HepG2 (cell line): ENCODE results near the gene LGALS1. TPM values are rescaled to one million over a fixed set of nuclear protein-coding genes. Genes with fewer than 3 reads are reported as not detected.

Source experiments
- ATAC-seq: fragments of 200-7000 bp; cut with Tn5 transposase; 3 replicates; pipeline ENCODE4 v1.9.1; 2020; ENCODE audit warnings: mild to moderate bottlenecking, moderate library complexity
- BruUV-seq: library from RNA; stranded (reverse); fragments of 400-500 nt; replicated peaks from 2 replicates; lab custom pipeline; 2021; lab: Mats Ljungman, UMichigan
- CTCF ChIA-PET: fragments of 300-600 bp; formaldehyde crosslinking; extraction: SDS; loops from one replicate; lab custom pipeline; 2021; ENCODE audit warnings: low total read pairs, inconsistent platforms, low intra/inter-chr PET ratio; lab: Yijun Ruan, JAX
- POLR2A ChIA-PET: fragments of 350-600 bp; sonication (Branson Sonifier 250); formaldehyde crosslinking; loops from one replicate; lab custom pipeline; 2020; ENCODE audit warnings: antibody characterized with exemption, inconsistent platforms; lab: Yijun Ruan, JAX
- DNase-seq: peaks from one replicate; pipeline ENCODE4 v3.0.0-alpha.2; 2015; ENCODE audit warnings: low spot score
- FAIRE-seq: peaks from 3 replicates; lab custom pipeline; 2011; peaks lifted over from hg19 to GRCh38; lab: Jason Lieb, UNC
- H2AFZ ChIP-seq: one replicate; pipeline ENCODE4 v1.6.1; 2011; ENCODE audit warnings: low read length, inconsistent platforms
- H3K27ac ChIP-seq: fragments of 300-600 bp; 3 replicates; pipeline ENCODE4 v1.8.0; 2011; ENCODE audit warnings: mixed run types, mild to moderate bottlenecking, mixed read lengths, low read length, inconsistent platforms; ENCODE audit not compliant: insufficient read depth; ENCODE audit errors: extremely low read length
- H3K27me3 ChIP-seq, 2 experiments: fragments of 200-600 bp in 1 of 2; 2 replicates in 1 of 2; 3 replicates in 1 of 2; pipeline versions ENCODE4 v1.6.0 to v1.8.0; 2011; ENCODE audit warnings: low read length in 2 of 2, mild to moderate bottlenecking in 2 of 2, moderate library complexity in 2 of 2, inconsistent platforms in 1 of 2; ENCODE audit not compliant: insufficient read depth in 2 of 2, control insufficient read depth in 1 of 2
- H3K36me3 ChIP-seq, 2 experiments: fragments of 200-600 bp in 1 of 2; replicated peaks in 1 of 2; 2 replicates in 1 of 2; 3 replicates in 1 of 2; pipeline versions ENCODE4 v1.5.1 to v1.8.0; 2011; ENCODE audit warnings: low read length in 2 of 2, inconsistent platforms in 1 of 2; ENCODE audit not compliant: insufficient read depth in 2 of 2, control insufficient read depth in 1 of 2
- H3K4me1 ChIP-seq: 2 replicates; pipeline ENCODE4 v1.5.1; 2012; ENCODE audit warnings: low read length, inconsistent platforms; ENCODE audit not compliant: insufficient read depth
- H3K4me2 ChIP-seq: 2 replicates; pipeline ENCODE4 v1.6.0; 2011; ENCODE audit warnings: low read depth, low read length, inconsistent platforms
- H3K4me3 ChIP-seq, 3 experiments: fragments of 200-600 bp in 1 of 3; sonication (generic), shearing (Covaris generic) in 1 of 3; replicated peaks in 1 of 3; 2 replicates each; pipeline ENCODE4 v1.5.1; 2011 to 2016; ENCODE audit warnings: low read length in 3 of 3, inconsistent platforms in 2 of 3, low read depth in 2 of 3, mild to moderate bottlenecking in 2 of 3, control low read depth in 1 of 3, mixed read lengths in 1 of 3; ENCODE audit not compliant: insufficient read depth in 1 of 3
- H3K79me2 ChIP-seq: one replicate; pipeline ENCODE4 v1.6.1; 2011; ENCODE audit warnings: low read length, inconsistent platforms; ENCODE audit not compliant: insufficient read depth
- H3K9ac ChIP-seq: 2 replicates; pipeline ENCODE4 v1.6.0; 2011; ENCODE audit warnings: mild to moderate bottlenecking, low read depth, low read length, inconsistent platforms; ENCODE audit not compliant: insufficient read depth
- H3K9me3 ChIP-seq: 2 replicates; pipeline ENCODE4 v1.5.1; 2012; ENCODE audit warnings: mild to moderate bottlenecking, low read length
- H4K20me1 ChIP-seq: 2 replicates; pipeline ENCODE4 v1.6.0; 2011; ENCODE audit warnings: inconsistent platforms, mild to moderate bottlenecking, low read length, moderate library complexity; ENCODE audit not compliant: insufficient read depth
- AGO2 ChIP-seq: fragments of 200-400 bp; formaldehyde crosslinking; optimal IDR thresholded peaks from 2 replicates; pipeline ENCODE3; 2017; ENCODE audit warnings: mild to moderate bottlenecking, low read depth, low read length, moderate library complexity
- ESRRA ChIP-seq: sonication (generic); formaldehyde crosslinking; IDR thresholded peaks from 2 replicates; pipeline ENCODE4 v1.5.1; 2020; ENCODE audit warnings: mild to moderate bottlenecking, low read depth, missing genetic modification reagents
- FOSL1 ChIP-seq: sonication (generic); formaldehyde crosslinking; IDR thresholded peaks from 2 replicates; pipeline ENCODE4 v1.9.0; 2021; ENCODE audit warnings: missing genetic modification reagents, borderline replicate concordance
- MED1 ChIP-seq: sonication (generic); formaldehyde crosslinking; IDR thresholded peaks from 2 replicates; pipeline ENCODE4 v1.4.0; 2020; ENCODE audit warnings: missing genetic modification reagents
- NRL ChIP-seq: sonication (generic); formaldehyde crosslinking; IDR thresholded peaks from 2 replicates; pipeline ENCODE4 v1.5.0; 2020; ENCODE audit warnings: missing genetic modification reagents, mild to moderate bottlenecking, moderate library complexity, borderline replicate concordance
- SOX6 ChIP-seq, 2 experiments: fragments of 450-650 bp in 1 of 2; sonication (generic) in 1 of 2; formaldehyde crosslinking in 1 of 2; IDR thresholded peaks; 2 replicates each; pipeline versions ENCODE4 v1.4.0 to v1.6.1; 2017 to 2020; ENCODE audit warnings: antibody characterized with exemption in 1 of 2, mild to moderate bottlenecking in 1 of 2, missing genetic modification reagents in 1 of 2
- SSRP1 ChIP-seq: IDR thresholded peaks from 2 replicates; pipeline ENCODE4 v1.6.1; 2016; ENCODE audit warnings: control low read depth
- U2AF2 ChIP-seq: fragments of 200-400 bp; formaldehyde crosslinking; IDR thresholded peaks from 2 replicates; pipeline ENCODE4 v1.6.1; 2017; ENCODE audit warnings: low read depth, mild to moderate bottlenecking, low read length
- ZNF333 ChIP-seq: sonication (generic); formaldehyde crosslinking; IDR thresholded peaks from 2 replicates; pipeline ENCODE4 v1.4.0; 2020; ENCODE audit warnings: mild to moderate bottlenecking, missing genetic modification reagents, borderline replicate concordance
- ZNF501 ChIP-seq: sonication (generic); formaldehyde crosslinking; IDR thresholded peaks from 2 replicates; pipeline ENCODE4 v1.5.1; 2020; ENCODE audit warnings: mild to moderate bottlenecking, moderate library complexity, missing genetic modification reagents
- ZZZ3 ChIP-seq: sonication (generic); formaldehyde crosslinking; IDR thresholded peaks from 2 replicates; pipeline ENCODE4 v1.4.0; 2020; ENCODE audit warnings: missing genetic modification reagents, mild to moderate bottlenecking, borderline replicate concordance
- WGBS: methylation state at CpG from one replicate; pipeline ENCODE4 v1.1.6; 2017; ENCODE audit warnings: low lambda C conversion rate; 5-methylcytosine and 5-hydroxymethylcytosine counted together
- in situ Hi-C: cut with HindIII; loops from 2 replicates; pipeline ENCODE4 v1.10.0; 2017; ENCODE audit warnings: low pct_unique_long_range_greater_than_20kb; ENCODE audit not compliant: extremely low pct_ligation_motif_present
- intact Hi-C: fragments of 100-400 bp; cut with micrococcal nuclease; formaldehyde crosslinking; loops from one replicate; pipeline ENCODE4 v1.10.0; 2022; ENCODE audit not compliant: unreplicated experiment
- polyA plus RNA-seq, 8 experiments: library from polyadenylated mRNA; depleted of rRNA in 3 of 8; stranded (reverse) in 7 of 8; unstranded in 1 of 8; fragments of >200 nt; fragmentation: Illumina TruSeq in 4 of 8; extraction: Trizol in 4 of 8; gene quantifications; 2 replicates each; pipeline versions ENCODE4 v1.2.1 to v1.2.3, GENCODE V29; 2011 to 2016; ENCODE audit warnings: low read depth in 4 of 8, missing spikeins in 1 of 8, mixed read lengths in 1 of 8; ENCODE audit not compliant: insufficient read depth in 1 of 8
- total RNA-seq, 5 experiments: library from RNA; depleted of rRNA; stranded (reverse); fragments of >200 nt; fragmentation: Illumina TruSeq; extraction: Trizol; gene quantifications; 2 replicates each; pipeline ENCODE4 v1.2.3, GENCODE V29; 2016; ENCODE audit warnings: low read depth in 1 of 5
- TF ChIP-seq, protein P1 (sequence below): sonication (generic); formaldehyde crosslinking; IDR thresholded peaks from 2 replicates; pipeline ENCODE4 v1.5.1; 2020; ENCODE audit warnings: mild to moderate bottlenecking, missing genetic modification reagents, moderate library complexity
- TF ChIP-seq, protein P2 (sequence below): sonication (generic); formaldehyde crosslinking; IDR thresholded peaks from 2 replicates; pipeline ENCODE4 v1.5.0; 2020; ENCODE audit warnings: mild to moderate bottlenecking, missing genetic modification reagents, borderline replicate concordance

Gene LGALS1
- total and polyA plus RNA-seq, 2 of the 13 experiments (the other 11 are each of a cell fraction or from before 2014, with no cell fraction given) = 103 to 858 TPM

DNA sequence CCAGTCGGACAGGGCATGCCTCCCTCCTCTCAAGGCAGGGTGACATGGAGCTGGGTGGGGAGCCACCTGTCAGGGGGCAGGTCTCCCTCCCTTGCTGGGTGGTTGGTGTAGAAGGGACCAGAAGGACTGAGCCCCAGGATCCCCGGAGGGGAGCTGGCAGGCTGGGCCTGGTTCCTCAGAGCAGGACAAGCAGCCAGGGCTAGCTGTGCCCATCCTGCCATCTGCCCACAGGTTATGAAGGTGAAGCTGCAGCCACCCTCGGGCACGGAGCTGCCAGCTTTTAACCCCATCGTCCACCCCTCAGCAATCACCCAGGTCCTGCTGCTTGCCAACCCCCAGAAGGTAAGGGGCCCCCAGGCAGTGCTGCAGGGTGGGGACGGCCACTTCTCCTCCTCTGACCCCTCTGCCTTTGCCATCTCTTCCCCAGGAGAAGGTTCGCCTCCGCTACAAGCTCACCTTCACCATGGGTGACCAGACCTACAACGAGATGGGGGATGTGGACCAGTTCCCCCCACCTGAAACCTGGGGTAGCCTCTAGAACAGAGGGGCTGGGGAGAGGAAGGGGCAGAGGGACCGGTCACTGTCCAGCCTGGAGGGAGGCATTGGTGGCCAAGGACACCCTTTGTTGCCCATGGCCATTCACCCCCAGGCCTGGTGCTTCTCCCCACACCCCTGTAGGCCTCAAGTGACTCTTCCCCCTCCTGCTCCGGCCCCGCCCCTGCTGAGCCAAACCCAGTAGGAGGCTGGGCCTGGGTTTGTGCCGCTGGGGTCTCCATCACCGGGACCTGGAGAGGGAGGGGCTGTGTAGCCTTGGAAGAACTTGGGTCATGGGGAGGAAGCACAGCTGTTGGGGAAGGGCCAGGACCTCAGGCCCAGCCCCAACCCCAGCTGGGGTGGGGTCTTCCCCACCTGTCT is 43.0 kb upstream of the LGALS1 start:
- H3K4me3 ChIP-seq = peak overlapping the region in 1 of 3 experiments; percentile 69; a peak in 1 of 6 replicates
- WGBS = 94% methylated on average over 9 of the region's 14 CpGs
- ATAC-seq (no peak), DNase-seq (no peak), FAIRE-seq (no peak)
- H4K20me1 ChIP-seq = no peaks in the 10 kb centered on the region
- no peak overlapping the region for H2AFZ ChIP-seq
- H3K27me3 ChIP-seq = no peaks in the 10 kb centered on the region
- H3K4me1 ChIP-seq = peaks cover 71% of the 10 kb centered on the region
- in situ Hi-C loops (no loop called here), intact Hi-C loops (no loop called here)
- POLR2A ChIA-PET = interaction anchor here (0.5 to 15.8 kb wide), 9 partner anchors 10 to 175 kb away, joined by 3 to 242 read pairs (median 8); partner anchors contain the start of genes GCAT, GGA1, NOL12 and PDXP
- H3K79me2 ChIP-seq = no peaks in the 10 kb centered on the region
- CTCF ChIA-PET = interaction anchor here (1.0 kb wide), 1 partner anchor 23 kb away, joined by 3 read pairs; no protein-coding TSS in a partner anchor
- H3K36me3 ChIP-seq = no peaks in the 10 kb centered on the region; a peak in 1 of 5 replicates
- no peaks in the 10 kb centered on the region for H3K9me3 ChIP-seq
- H3K4me2 ChIP-seq = peak overlapping the region; percentile 94
- TSS peak; percentile 39 for BruUV-seq
- peak overlapping the region; percentile 84 for H3K27ac ChIP-seq
- H3K9ac ChIP-seq = peak overlapping the region; percentile 63
- TF ChIP-seq MED1 (CRISPR knock-in tag) (no peak), SSRP1 (CRISPR knock-in tag) (no peak), SOX6 (IDR thresholded peaks at IDR 0.05) (no peak), SOX6 (CRISPR knock-in tag; IDR thresholded peaks at IDR 0.05) (0 out of 2 replicates have a peak, but pooled peaks have one; percentile 12), NRL (peak; percentile 59; the same call in 1 of the 2 replicates), FOSL1 (CRISPR knock-in tag) (no peak), ZZZ3 (CRISPR knock-in tag) (no peak), ESRRA (CRISPR knock-in tag) (0 out of 2 replicates have a peak, but pooled peaks have one; percentile 5), ZNF501 (CRISPR knock-in tag) (0 out of 2 replicates have a peak, but pooled peaks have one; percentile 12), ZNF333 (0 out of 2 replicates have a peak, but pooled peaks have one; percentile 2), U2AF2 (0 out of 2 replicates have a peak, but pooled peaks have one; percentile 18), AGO2 (peak; percentile 23)
- TF ChIP-seq, protein P1, sequence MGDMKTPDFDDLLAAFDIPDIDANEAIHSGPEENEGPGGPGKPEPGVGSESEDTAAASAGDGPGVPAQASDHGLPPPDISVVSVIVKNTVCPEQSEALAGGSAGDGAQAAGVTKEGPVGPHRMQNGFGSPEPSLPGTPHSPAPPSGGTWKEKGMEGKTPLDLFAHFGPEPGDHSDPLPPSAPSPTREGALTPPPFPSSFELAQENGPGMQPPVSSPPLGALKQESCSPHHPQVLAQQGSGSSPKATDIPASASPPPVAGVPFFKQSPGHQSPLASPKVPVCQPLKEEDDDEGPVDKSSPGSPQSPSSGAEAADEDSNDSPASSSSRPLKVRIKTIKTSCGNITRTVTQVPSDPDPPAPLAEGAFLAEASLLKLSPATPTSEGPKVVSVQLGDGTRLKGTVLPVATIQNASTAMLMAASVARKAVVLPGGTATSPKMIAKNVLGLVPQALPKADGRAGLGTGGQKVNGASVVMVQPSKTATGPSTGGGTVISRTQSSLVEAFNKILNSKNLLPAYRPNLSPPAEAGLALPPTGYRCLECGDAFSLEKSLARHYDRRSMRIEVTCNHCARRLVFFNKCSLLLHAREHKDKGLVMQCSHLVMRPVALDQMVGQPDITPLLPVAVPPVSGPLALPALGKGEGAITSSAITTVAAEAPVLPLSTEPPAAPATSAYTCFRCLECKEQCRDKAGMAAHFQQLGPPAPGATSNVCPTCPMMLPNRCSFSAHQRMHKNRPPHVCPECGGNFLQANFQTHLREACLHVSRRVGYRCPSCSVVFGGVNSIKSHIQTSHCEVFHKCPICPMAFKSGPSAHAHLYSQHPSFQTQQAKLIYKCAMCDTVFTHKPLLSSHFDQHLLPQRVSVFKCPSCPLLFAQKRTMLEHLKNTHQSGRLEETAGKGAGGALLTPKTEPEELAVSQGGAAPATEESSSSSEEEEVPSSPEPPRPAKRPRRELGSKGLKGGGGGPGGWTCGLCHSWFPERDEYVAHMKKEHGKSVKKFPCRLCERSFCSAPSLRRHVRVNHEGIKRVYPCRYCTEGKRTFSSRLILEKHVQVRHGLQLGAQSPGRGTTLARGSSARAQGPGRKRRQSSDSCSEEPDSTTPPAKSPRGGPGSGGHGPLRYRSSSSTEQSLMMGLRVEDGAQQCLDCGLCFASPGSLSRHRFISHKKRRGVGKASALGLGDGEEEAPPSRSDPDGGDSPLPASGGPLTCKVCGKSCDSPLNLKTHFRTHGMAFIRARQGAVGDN (CRISPR knock-in tag) = peak; percentile 3; the same call in 1 of the 2 replicates
- TF ChIP-seq, protein P2, sequence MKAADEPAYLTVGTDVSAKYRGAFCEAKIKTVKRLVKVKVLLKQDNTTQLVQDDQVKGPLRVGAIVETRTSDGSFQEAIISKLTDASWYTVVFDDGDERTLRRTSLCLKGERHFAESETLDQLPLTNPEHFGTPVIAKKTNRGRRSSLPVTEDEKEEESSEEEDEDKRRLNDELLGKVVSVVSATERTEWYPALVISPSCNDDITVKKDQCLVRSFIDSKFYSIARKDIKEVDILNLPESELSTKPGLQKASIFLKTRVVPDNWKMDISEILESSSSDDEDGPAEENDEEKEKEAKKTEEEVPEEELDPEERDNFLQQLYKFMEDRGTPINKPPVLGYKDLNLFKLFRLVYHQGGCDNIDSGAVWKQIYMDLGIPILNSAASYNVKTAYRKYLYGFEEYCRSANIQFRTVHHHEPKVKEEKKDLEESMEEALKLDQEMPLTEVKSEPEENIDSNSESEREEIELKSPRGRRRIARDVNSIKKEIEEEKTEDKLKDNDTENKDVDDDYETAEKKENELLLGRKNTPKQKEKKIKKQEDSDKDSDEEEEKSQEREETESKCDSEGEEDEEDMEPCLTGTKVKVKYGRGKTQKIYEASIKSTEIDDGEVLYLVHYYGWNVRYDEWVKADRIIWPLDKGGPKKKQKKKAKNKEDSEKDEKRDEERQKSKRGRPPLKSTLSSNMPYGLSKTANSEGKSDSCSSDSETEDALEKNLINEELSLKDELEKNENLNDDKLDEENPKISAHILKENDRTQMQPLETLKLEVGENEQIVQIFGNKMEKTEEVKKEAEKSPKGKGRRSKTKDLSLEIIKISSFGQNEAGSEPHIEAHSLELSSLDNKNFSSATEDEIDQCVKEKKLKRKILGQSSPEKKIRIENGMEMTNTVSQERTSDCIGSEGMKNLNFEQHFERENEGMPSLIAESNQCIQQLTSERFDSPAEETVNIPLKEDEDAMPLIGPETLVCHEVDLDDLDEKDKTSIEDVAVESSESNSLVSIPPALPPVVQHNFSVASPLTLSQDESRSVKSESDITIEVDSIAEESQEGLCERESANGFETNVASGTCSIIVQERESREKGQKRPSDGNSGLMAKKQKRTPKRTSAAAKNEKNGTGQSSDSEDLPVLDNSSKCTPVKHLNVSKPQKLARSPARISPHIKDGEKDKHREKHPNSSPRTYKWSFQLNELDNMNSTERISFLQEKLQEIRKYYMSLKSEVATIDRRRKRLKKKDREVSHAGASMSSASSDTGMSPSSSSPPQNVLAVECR (CRISPR knock-in tag) = no peak
